Hepatocyte (in vitro differentiated cells): ENCODE data around the gene VWF.

Experiments
- EZH2 ChIP-seq: fragments of 200-600 bp; sonication (generic); IDR thresholded peaks from 2 replicates; pipeline ENCODE4 v1.6.1; 2016; ENCODE audit warnings: antibody characterized with exemption, mild to moderate bottlenecking, borderline replicate concordance
- EZH2phosphoT487 ChIP-seq: fragments of 200-600 bp; sonication (generic); IDR thresholded peaks from one replicate; pipeline ENCODE4 v1.6.1; 2018; ENCODE audit warnings: antibody characterized with exemption, mild to moderate bottlenecking, low read depth, moderate library complexity; ENCODE audit not compliant: unreplicated experiment, severe bottlenecking
- TF ChIP-seq, protein P1 (sequence below): fragments of 200-600 bp; sonication (generic); IDR thresholded peaks from 2 replicates; pipeline ENCODE4 v1.5.1; 2016; ENCODE audit warnings: antibody characterized with exemption, mild to moderate bottlenecking; ENCODE audit not compliant: poor library complexity

- TF ChIP-seq, protein P1, sequence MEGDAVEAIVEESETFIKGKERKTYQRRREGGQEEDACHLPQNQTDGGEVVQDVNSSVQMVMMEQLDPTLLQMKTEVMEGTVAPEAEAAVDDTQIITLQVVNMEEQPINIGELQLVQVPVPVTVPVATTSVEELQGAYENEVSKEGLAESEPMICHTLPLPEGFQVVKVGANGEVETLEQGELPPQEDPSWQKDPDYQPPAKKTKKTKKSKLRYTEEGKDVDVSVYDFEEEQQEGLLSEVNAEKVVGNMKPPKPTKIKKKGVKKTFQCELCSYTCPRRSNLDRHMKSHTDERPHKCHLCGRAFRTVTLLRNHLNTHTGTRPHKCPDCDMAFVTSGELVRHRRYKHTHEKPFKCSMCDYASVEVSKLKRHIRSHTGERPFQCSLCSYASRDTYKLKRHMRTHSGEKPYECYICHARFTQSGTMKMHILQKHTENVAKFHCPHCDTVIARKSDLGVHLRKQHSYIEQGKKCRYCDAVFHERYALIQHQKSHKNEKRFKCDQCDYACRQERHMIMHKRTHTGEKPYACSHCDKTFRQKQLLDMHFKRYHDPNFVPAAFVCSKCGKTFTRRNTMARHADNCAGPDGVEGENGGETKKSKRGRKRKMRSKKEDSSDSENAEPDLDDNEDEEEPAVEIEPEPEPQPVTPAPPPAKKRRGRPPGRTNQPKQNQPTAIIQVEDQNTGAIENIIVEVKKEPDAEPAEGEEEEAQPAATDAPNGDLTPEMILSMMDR, result no peak
- no peak for TF ChIP-seq EZH2
- no peak for TF ChIP-seq EZH2phosphoT487
Observed at GRCh38 chr12:6069437-6070093, 54.9 kb downstream of the VWF start.
